GM21723 (cell line): ENCODE data around the gene PPT2.

ENCODE experiments used
- ATAC-seq: cut with Tn5 transposase; IDR thresholded peaks from one replicate; pipeline ENCODE4 v1.9.1; 2021; ENCODE audit warnings: mild to moderate bottlenecking, moderate library complexity; ENCODE audit not compliant: unreplicated experiment

The PPT2 gene

GRCh38 chr6:32151863-32152768 lies 1.8 kb upstream of the PPT2 start, which contains the start of gene PRRT1:
PRRT1 (minus strand) TSS chr6:32151939; CDS start chr6:32151827, 112 bp downstream.
- no peak for ATAC-seq

- ATAC-seq, result no peak
Measured at GRCh38 chr6:32152769-32153563, 975 bp upstream of the PPT2 start.

- ATAC-seq, result peak; percentile 73
Measured at GRCh38 chr6:32154514-32155161, 697 bp downstream of the PPT2 start.

- no peak for ATAC-seq
Measured at GRCh38 chr6:32156891-32157290, 3.0 kb downstream of the PPT2 start.

- no peak for ATAC-seq
Measured at GRCh38 chr6:32158052-32158451, 4.1 kb downstream of the PPT2 start.

- ATAC-seq, result no peak
Measured at GRCh38 chr6:32163559-32164258, 9.8 kb downstream of the PPT2 start.

GRCh38 chr6:32164295-32164694 lies 10.4 kb downstream of the PPT2 start, which contains the start of gene EGFL8:
EGFL8 (plus strand) TSS chr6:32164595; CDS start chr6:32166166, 1,571 bp downstream.
- ATAC-seq, result no peak

GRCh38 chr6:32166411-32167061 lies 12.6 kb downstream of the PPT2 start:
- no peak for ATAC-seq

- ATAC-seq, result no peak
Measured at GRCh38 chr6:32167154-32167760, 13.3 kb downstream of the PPT2 start.

- ATAC-seq, result no peak
Measured at GRCh38 chr6:32167761-32168262, 13.9 kb downstream of the PPT2 start.

- ATAC-seq, result no peak
Measured at GRCh38 chr6:32168350-32168749, 14.4 kb downstream of the PPT2 start.

- no peak for ATAC-seq
Measured at GRCh38 chr6:32168807-32169591, 15.1 kb downstream of the PPT2 start.

GRCh38 chr6:32170294-32170693 lies 16.4 kb downstream of the PPT2 start:
- ATAC-seq, result no peak

- ATAC-seq, result no peak
Measured at GRCh38 chr6:32171234-32171633, 17.3 kb downstream of the PPT2 start.

GRCh38 chr6:32173051-32173727 lies 19.2 kb downstream of the PPT2 start:
- no peak for ATAC-seq

GRCh38 chr6:32174416-32174815 lies 20.5 kb downstream of the PPT2 start:
- no peak for ATAC-seq

- ATAC-seq, result no peak
Measured at GRCh38 chr6:32175322-32175710, 21.4 kb downstream of the PPT2 start.
